Activated CD8-positive, alpha-beta T cell treated with anti-CD3 and anti-CD28 coated beads for 36 hours (primary cell): ENCODE data around the gene AK9. TPM values are rescaled to one million over a fixed set of nuclear protein-coding genes. Genes with fewer than 3 reads are reported as not detected.

Source experiments
- ATAC-seq: fragments of 200-7000 bp; cut with Tn5 transposase; one replicate; pipeline ENCODE4 v1.10.0; 2021; ENCODE audit warnings: mild to moderate bottlenecking, moderate library complexity
- CTCF ChIA-PET: fragments of 350-600 bp; sonication (Branson Sonifier 250); formaldehyde crosslinking; loops from one replicate; lab custom pipeline; 2021; ENCODE audit warnings: antibody characterized with exemption; lab: Charles Lee
- POLR2A ChIA-PET: fragments of 350-600 bp; sonication (Branson Sonifier 250); formaldehyde crosslinking; loops from one replicate; lab custom pipeline; 2021; ENCODE audit warnings: antibody characterized with exemption; lab: Charles Lee
- DNase-seq: peaks from one replicate; pipeline ENCODE4 v3.0.0-alpha.2; 2020
- H3K27ac Mint-ChIP-seq: one replicate; pipeline ENCODE4 v1.8.0; 2021; ENCODE audit warnings: mild to moderate bottlenecking, mixed read lengths
- H3K27me3 Mint-ChIP-seq: one replicate; pipeline ENCODE4 v1.8.0; 2021; ENCODE audit warnings: mixed read lengths
- H3K36me3 Mint-ChIP-seq: one replicate; pipeline ENCODE4 v1.8.0; 2021; ENCODE audit warnings: low read depth, mixed read lengths
- H3K4me1 Mint-ChIP-seq: one replicate; pipeline ENCODE4 v1.8.0; 2021; ENCODE audit warnings: low read depth, mixed read lengths
- H3K4me3 Mint-ChIP-seq: one replicate; pipeline ENCODE4 v1.8.0; 2021; ENCODE audit warnings: mild to moderate bottlenecking, moderate library complexity, mixed read lengths
- H3K9me3 Mint-ChIP-seq: one replicate; pipeline ENCODE4 v1.8.0; 2021; ENCODE audit warnings: mixed read lengths
- intact Hi-C: fragments of 100-400 bp; cut with micrococcal nuclease; formaldehyde crosslinking; loops from one replicate; pipeline ENCODE4 v1.10.0; 2022
- total RNA-seq, 2 experiments: library from RNA; stranded (reverse); gene quantifications; one replicate each; pipeline ENCODE4 v1.2.3, GENCODE V29; 2021
- TF ChIP-seq, protein P1 (sequence below): fragments of 200-600 bp; IDR thresholded peaks from one replicate; pipeline ENCODE4 v1.8.0; 2022; ENCODE audit warnings: antibody characterized with exemption, mild to moderate bottlenecking

The AK9 gene
- total RNA-seq, 2 experiments from 2014 or later: 3.0 to 3.5 TPM

DNA sequence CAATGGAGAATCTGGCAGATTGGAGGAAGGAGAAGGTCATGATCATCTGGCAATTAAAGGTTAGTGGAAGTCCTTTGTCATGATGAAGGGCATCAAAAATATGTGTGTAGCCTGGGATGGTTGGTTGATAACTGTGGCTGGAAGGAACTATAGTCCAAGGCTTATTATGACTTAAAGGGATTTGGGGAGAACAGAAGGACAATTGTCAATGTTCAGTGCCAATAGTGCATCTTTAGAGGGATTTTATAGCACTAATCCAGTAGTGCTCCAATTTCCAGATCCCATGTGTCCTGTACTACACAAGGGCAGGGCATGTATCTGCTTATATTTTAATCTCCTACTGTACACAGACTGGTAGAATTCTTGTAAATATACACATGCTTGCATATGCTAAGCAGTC lies 203.0 kb downstream of the AK9 start:
- no peak overlapping the region for H3K27ac Mint-ChIP-seq
- H3K4me3 Mint-ChIP-seq: no peak overlapping the region
- TF ChIP-seq, protein P1, sequence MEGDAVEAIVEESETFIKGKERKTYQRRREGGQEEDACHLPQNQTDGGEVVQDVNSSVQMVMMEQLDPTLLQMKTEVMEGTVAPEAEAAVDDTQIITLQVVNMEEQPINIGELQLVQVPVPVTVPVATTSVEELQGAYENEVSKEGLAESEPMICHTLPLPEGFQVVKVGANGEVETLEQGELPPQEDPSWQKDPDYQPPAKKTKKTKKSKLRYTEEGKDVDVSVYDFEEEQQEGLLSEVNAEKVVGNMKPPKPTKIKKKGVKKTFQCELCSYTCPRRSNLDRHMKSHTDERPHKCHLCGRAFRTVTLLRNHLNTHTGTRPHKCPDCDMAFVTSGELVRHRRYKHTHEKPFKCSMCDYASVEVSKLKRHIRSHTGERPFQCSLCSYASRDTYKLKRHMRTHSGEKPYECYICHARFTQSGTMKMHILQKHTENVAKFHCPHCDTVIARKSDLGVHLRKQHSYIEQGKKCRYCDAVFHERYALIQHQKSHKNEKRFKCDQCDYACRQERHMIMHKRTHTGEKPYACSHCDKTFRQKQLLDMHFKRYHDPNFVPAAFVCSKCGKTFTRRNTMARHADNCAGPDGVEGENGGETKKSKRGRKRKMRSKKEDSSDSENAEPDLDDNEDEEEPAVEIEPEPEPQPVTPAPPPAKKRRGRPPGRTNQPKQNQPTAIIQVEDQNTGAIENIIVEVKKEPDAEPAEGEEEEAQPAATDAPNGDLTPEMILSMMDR: no peak
- no peak for ATAC-seq
- ChIA-PET CTCF (no interaction called here), POLR2A (no interaction called here)
- H3K27me3 Mint-ChIP-seq: no peaks in the 10 kb centered on the region
- intact Hi-C loops: no loop called here
- no peak for DNase-seq
- H3K9me3 Mint-ChIP-seq: no peaks in the 10 kb centered on the region
- peaks cover 30% of the 10 kb centered on the region for H3K4me1 Mint-ChIP-seq
- no peaks in the 10 kb centered on the region for H3K36me3 Mint-ChIP-seq

DNA sequence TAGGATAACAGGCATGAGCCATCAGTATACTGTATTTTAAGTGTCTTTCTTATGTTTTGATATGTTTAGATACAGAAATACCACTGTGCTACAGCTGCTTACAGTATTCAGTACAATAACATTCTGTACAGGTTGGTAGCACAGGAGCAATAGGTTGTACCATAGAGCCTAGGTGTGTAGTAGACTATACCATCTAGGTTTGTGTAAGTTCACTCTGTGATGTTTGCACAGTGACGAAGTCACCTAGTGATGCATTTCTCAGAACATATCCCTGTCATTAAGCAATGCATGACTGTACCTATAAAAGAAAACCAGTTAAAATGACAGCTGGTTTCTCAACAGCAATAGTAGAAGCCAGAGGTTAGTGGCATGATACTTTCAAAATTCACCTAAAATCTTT lies 204.9 kb downstream of the AK9 start:
- ChIA-PET POLR2A (interaction anchor here (0.9 kb wide), 1 partner anchor 105 kb away, joined by 3 read pairs; no protein-coding TSS in a partner anchor), CTCF (no interaction called here)
- TF ChIP-seq, protein P1: no peak
- Mint-ChIP-seq H3K4me3 (no peak overlapping the region), H3K36me3 (peaks cover 13% of the 10 kb centered on the region), H3K27me3 (no peaks in the 10 kb centered on the region), H3K9me3 (no peaks in the 10 kb centered on the region), H3K27ac (no peak overlapping the region), H3K4me1 (peaks cover 27% of the 10 kb centered on the region)
- intact Hi-C loops: no loop called here
- ATAC-seq (no peak), DNase-seq (no peak)

DNA sequence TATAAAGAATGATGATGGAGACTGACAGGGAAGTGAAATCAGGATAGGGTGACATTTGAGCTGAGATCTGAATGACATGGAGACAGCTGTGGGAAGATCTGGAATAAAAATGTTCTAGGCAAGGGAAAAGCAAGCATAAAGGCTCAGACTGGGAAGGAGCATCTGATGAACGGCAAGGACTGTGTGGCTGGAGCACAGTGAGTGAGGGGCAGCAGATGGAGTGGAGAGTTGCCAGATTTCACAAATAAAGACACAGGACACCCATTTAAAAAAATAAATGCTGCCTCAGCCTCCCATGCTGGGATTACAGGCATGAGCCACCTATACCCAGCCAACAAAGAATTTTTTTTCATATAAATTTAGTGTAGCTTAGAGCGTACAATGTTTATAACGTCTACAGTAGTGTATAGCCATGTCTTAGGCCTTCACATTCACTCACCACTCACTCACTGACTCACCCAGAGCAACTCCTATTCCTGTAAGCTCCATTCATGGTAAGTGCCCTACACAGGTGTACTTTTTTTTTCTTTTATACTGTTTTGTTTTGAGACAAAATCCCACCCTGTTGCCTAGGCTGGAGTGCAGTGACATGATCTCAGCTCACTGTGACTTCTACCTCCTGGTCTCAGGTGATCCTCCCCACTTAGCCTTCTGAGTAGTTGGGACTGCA lies 205.6 kb downstream of the AK9 start:
- Mint-ChIP-seq H3K27ac (no peak overlapping the region), H3K4me3 (no peak overlapping the region), H3K36me3 (peaks cover 19% of the 10 kb centered on the region), H3K27me3 (no peaks in the 10 kb centered on the region), H3K9me3 (no peaks in the 10 kb centered on the region), H3K4me1 (peaks cover 23% of the 10 kb centered on the region)
- ATAC-seq (no peak), DNase-seq (no peak)
- intact Hi-C loops: no loop called here
- CTCF ChIA-PET: interaction anchor here (0.8 kb wide), 1 partner anchor 298 kb away, joined by 4 read pairs; no protein-coding TSS in a partner anchor
- TF ChIP-seq, protein P1: no peak
- POLR2A ChIA-PET: interaction anchor here (0.8 to 1.4 kb wide), 3 partner anchors 21 to 103 kb away, joined by 3 to 7 read pairs (median 4); partner anchors contain the start of gene CD164

DNA sequence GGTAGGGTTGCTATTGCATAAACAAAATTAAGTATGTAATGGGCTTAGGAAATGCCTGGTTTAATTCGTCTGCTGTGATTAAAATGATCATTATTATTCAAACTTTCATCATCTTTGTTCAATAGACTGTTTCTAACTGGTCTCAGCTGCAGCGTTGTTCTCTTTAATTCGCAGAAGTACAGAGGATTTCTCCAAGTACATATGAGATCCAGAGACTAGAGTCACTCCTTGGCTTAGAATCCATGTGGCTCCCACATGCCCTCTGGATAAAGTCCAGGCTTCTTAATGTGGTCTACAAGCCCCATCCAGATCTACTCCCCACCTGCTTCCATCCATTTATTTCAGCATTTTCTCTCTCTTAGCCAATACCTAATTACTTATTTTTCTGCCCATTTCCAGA lies 206.9 kb downstream of the AK9 start:
- TF ChIP-seq, protein P1: no peak
- Mint-ChIP-seq H3K4me1 (peaks cover 25% of the 10 kb centered on the region), H3K4me3 (peak overlapping the region; percentile 70), H3K9me3 (no peaks in the 10 kb centered on the region), H3K27ac (peak overlapping the region; percentile 52), H3K36me3 (peaks cover 28% of the 10 kb centered on the region), H3K27me3 (no peaks in the 10 kb centered on the region)
- DNase-seq (no peak), ATAC-seq (no peak)
- ChIA-PET CTCF (no interaction called here), POLR2A (interaction anchor here (1.1 to 1.4 kb wide), 2 partner anchors 43 to 102 kb away, joined by 4 to 6 read pairs; partner anchors contain the start of genes CD164, PPIL6 and SMPD2)
- intact Hi-C loops: loop anchor here (5.0 kb wide), 1 partner anchor 42 kb away; the partner anchor contains the start of genes PPIL6 and SMPD2

DNA sequence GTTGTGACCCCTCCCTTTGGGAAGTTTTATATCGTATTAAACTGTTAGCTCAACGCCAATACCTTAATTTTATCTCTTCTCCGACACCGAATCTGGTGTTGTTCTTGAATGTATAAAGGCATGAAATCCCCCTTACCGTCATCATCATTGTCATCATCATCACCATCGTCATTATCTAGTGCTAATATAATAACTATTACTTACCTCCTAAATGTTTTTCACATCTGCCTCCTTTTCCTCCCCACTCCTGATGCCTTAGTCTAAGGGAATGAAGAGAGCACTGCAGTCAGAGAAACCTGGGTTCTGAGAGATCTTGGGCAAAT lies 207.3 kb downstream of the AK9 start:
- DNase-seq (no peak), ATAC-seq (peak; percentile 3)
- H3K27ac Mint-ChIP-seq: peak overlapping the region; percentile 52
- peaks cover 33% of the 10 kb centered on the region for H3K36me3 Mint-ChIP-seq
- intact Hi-C loops: loop anchor here (5.0 kb wide), 1 partner anchor 41 kb away; the partner anchor contains the start of genes PPIL6 and SMPD2
- no peaks in the 10 kb centered on the region for H3K27me3 Mint-ChIP-seq
- H3K9me3 Mint-ChIP-seq: no peaks in the 10 kb centered on the region
- H3K4me1 Mint-ChIP-seq: peaks cover 29% of the 10 kb centered on the region
- ChIA-PET CTCF (no interaction called here), POLR2A (no interaction called here)
- TF ChIP-seq, protein P1: no peak
- H3K4me3 Mint-ChIP-seq: peak overlapping the region; percentile 70
